Stromal cell of bone marrow (primary cell): ENCODE results near the gene CRCP.
"Not testable (repeated sequence)": the region's sequence is repeated elsewhere in the genome, so short reads cannot be mapped to it uniquely, and the experiment has no call there.

Experiments
- DNase-seq: peaks from one replicate; pipeline ENCODE4 v3.0.0-alpha.2; 2012; ENCODE audit warnings: low read depth

Gene CRCP

GRCh38 chr7:66108410-66108809 is 6.2 kb upstream of the CRCP start:
- not testable (repeated sequence) for DNase-seq

GRCh38 chr7:66110856-66111255 is 3.8 kb upstream of the CRCP start:
- peak; percentile 88 for DNase-seq

- not testable (repeated sequence) for DNase-seq
These were observed 2.2 kb downstream of the CRCP start for GRCh38 chr7:66116680-66117420.

GRCh38 chr7:66118603-66119002 is 4.0 kb downstream of the CRCP start:
- no peak for DNase-seq

- DNase-seq: no peak
These were observed 4.7 kb downstream of the CRCP start for GRCh38 chr7:66119245-66119850.

GRCh38 chr7:66123175-66123528 is 8.5 kb downstream of the CRCP start:
- DNase-seq: no peak

- DNase-seq: not testable (repeated sequence)
These were observed 9.9 kb downstream of the CRCP start for GRCh38 chr7:66124569-66124861.

GRCh38 chr7:66125052-66125694 is 10.5 kb downstream of the CRCP start:
- DNase-seq: no peak

GRCh38 chr7:66125781-66126352 is 11.2 kb downstream of the CRCP start:
- DNase-seq: not testable (repeated sequence)

GRCh38 chr7:66127172-66127571 is 12.5 kb downstream of the CRCP start:
- DNase-seq: not testable (repeated sequence)

GRCh38 chr7:66138994-66139752 is 24.5 kb downstream of the CRCP start:
- DNase-seq: no peak

- DNase-seq: peak; percentile 77
These were observed 26.3 kb downstream of the CRCP start for GRCh38 chr7:66140924-66141323.

GRCh38 chr7:66142334-66142733 is 27.7 kb downstream of the CRCP start:
- no peak for DNase-seq

GRCh38 chr7:66142996-66143395 is 28.3 kb downstream of the CRCP start:
- no peak for DNase-seq

GRCh38 chr7:66143876-66144332 is 29.3 kb downstream of the CRCP start:
- DNase-seq: no peak

- DNase-seq: no peak
These were observed 30.9 kb downstream of the CRCP start for GRCh38 chr7:66145400-66146104.

GRCh38 chr7:66146701-66147100 is 32.1 kb downstream of the CRCP start:
- peak; percentile 55 for DNase-seq

- DNase-seq: not testable (repeated sequence)
These were observed 33.0 kb downstream of the CRCP start for GRCh38 chr7:66147657-66148056.

- DNase-seq: peak; percentile 71
These were observed 35.8 kb downstream of the CRCP start for GRCh38 chr7:66150471-66150870.

- no peak for DNase-seq
These were observed 37.9 kb downstream of the CRCP start for GRCh38 chr7:66152371-66153191.

- no peak for DNase-seq
These were observed 39.0 kb downstream of the CRCP start for GRCh38 chr7:66153691-66154090.
